ENCODE measurements around the gene BTBD9.

Gene BTBD9

GRCh38 chr6:38323216-38323615 is 316.5 kb downstream of the BTBD9 start:
- no peak for DNase-seq

GRCh38 chr6:38322138-38322537 is 317.6 kb downstream of the BTBD9 start:
- DNase-seq = no peak

- DNase-seq = no peak
Measured at GRCh38 chr6:38320843-38321242, 318.9 kb downstream of the BTBD9 start.

- no peak for DNase-seq
Measured at GRCh38 chr6:38320358-38320757, 319.4 kb downstream of the BTBD9 start.

- no peak for DNase-seq
Measured at GRCh38 chr6:38319256-38320212, 320.2 kb downstream of the BTBD9 start.

GRCh38 chr6:38316099-38316868 is 323.4 kb downstream of the BTBD9 start:
- DNase-seq = no peak

GRCh38 chr6:38311201-38311600 is 328.5 kb downstream of the BTBD9 start:
- no peak for DNase-seq

- DNase-seq = no peak
Measured at GRCh38 chr6:38310061-38310460, 329.7 kb downstream of the BTBD9 start.

GRCh38 chr6:38307740-38308139 is 332.0 kb downstream of the BTBD9 start:
- no peak for DNase-seq

- no peak for DNase-seq
Measured at GRCh38 chr6:38306931-38307330, 332.8 kb downstream of the BTBD9 start.

- no peak for DNase-seq
Measured at GRCh38 chr6:38305995-38306681, 333.6 kb downstream of the BTBD9 start.

GRCh38 chr6:38302838-38303237 is 336.9 kb downstream of the BTBD9 start:
- DNase-seq = no peak

- DNase-seq = no peak
Measured at GRCh38 chr6:38302081-38302480, 337.6 kb downstream of the BTBD9 start.

GRCh38 chr6:38290133-38290799 is 349.5 kb downstream of the BTBD9 start:
- no peak for DNase-seq

GRCh38 chr6:38287487-38287886 is 352.2 kb downstream of the BTBD9 start:
- no peak for DNase-seq

- no peak for DNase-seq
Measured at GRCh38 chr6:38284802-38285394, 354.8 kb downstream of the BTBD9 start.

GRCh38 chr6:38283734-38284362 is 355.9 kb downstream of the BTBD9 start:
- DNase-seq = no peak

- DNase-seq = no peak
Measured at GRCh38 chr6:38282911-38283310, 356.8 kb downstream of the BTBD9 start.

GRCh38 chr6:38281126-38281525 is 358.6 kb downstream of the BTBD9 start:
- DNase-seq = no peak

- no peak for DNase-seq
Measured at GRCh38 chr6:38279963-38280588, 359.7 kb downstream of the BTBD9 start.

GRCh38 chr6:38279423-38279822 is 360.3 kb downstream of the BTBD9 start:
- DNase-seq = no peak
